Rectal smooth muscle tissue (tissue), 1 donor: ENCODE data around the gene EWSR1.
"Not testable (repeated sequence)": the region's sequence is repeated elsewhere in the genome, so short reads cannot be mapped to it uniquely, and the experiment has no call there.

Source experiments
- H3K27ac ChIP-seq: one replicate; pipeline ENCODE4 v1.7.0; 2013; ENCODE audit warnings: low read depth, low read length, inconsistent platforms
- H3K27me3 ChIP-seq: one replicate; pipeline ENCODE4 v1.7.0; 2013; ENCODE audit warnings: low read length; ENCODE audit not compliant: control insufficient read depth, insufficient read depth
- H3K36me3 ChIP-seq: one replicate; pipeline ENCODE4 v1.7.0; 2013; ENCODE audit warnings: low read length; ENCODE audit not compliant: control insufficient read depth, insufficient read depth
- H3K4me1 ChIP-seq: one replicate; pipeline ENCODE4 v1.7.0; 2013; ENCODE audit warnings: low read length; ENCODE audit not compliant: control insufficient read depth, insufficient read depth
- H3K4me3 ChIP-seq: one replicate; pipeline ENCODE4 v1.7.0; 2013; ENCODE audit warnings: low read length
- H3K9ac ChIP-seq: one replicate; pipeline ENCODE4 v1.7.0; 2013; ENCODE audit warnings: low read length

Gene EWSR1

GRCh38 chr22:29231971-29232959 is 35.8 kb upstream of the EWSR1 start:
- Histone ChIP-seq H3K27me3 (no peaks in the 10 kb centered on the region), H3K9ac (no peak overlapping the region), H3K36me3 (no peaks in the 10 kb centered on the region), H3K4me3 (no peak overlapping the region), H3K27ac (no peak overlapping the region), H3K4me1 (no peaks in the 10 kb centered on the region)

- Histone ChIP-seq H3K9ac (no peak overlapping the region), H3K27me3 (no peaks in the 10 kb centered on the region), H3K4me1 (no peaks in the 10 kb centered on the region), H3K4me3 (no peak overlapping the region), H3K36me3 (no peaks in the 10 kb centered on the region), H3K27ac (no peak overlapping the region)
These were observed 34.7 kb upstream of the EWSR1 start for GRCh38 chr22:29233277-29233877.

- H3K4me1 ChIP-seq, H3K4me3 ChIP-seq, H3K36me3 ChIP-seq, H3K27ac ChIP-seq, H3K9ac ChIP-seq, H3K27me3 ChIP-seq: not testable (repeated sequence)
These were observed 27.6 kb upstream of the EWSR1 start for GRCh38 chr22:29240481-29240880.

- Histone ChIP-seq H3K36me3 (no peaks in the 10 kb centered on the region), H3K27ac (no peak overlapping the region), H3K27me3 (no peaks in the 10 kb centered on the region), H3K9ac (no peak overlapping the region), H3K4me3 (no peak overlapping the region), H3K4me1 (no peaks in the 10 kb centered on the region)
These were observed 24.1 kb upstream of the EWSR1 start for GRCh38 chr22:29243874-29244446.

GRCh38 chr22:29244785-29245625 is 23.1 kb upstream of the EWSR1 start:
- Histone ChIP-seq H3K36me3 (no peaks in the 10 kb centered on the region), H3K9ac (no peak overlapping the region), H3K4me1 (no peaks in the 10 kb centered on the region), H3K4me3 (no peak overlapping the region), H3K27me3 (no peaks in the 10 kb centered on the region), H3K27ac (no peak overlapping the region)

GRCh38 chr22:29245626-29246385 is 22.3 kb upstream of the EWSR1 start:
- Histone ChIP-seq H3K4me1 (no peaks in the 10 kb centered on the region), H3K9ac (no peak overlapping the region), H3K36me3 (no peaks in the 10 kb centered on the region), H3K27ac (no peak overlapping the region), H3K27me3 (no peaks in the 10 kb centered on the region), H3K4me3 (no peak overlapping the region)

- H3K36me3 ChIP-seq = not testable (repeated sequence)
These were observed 20.2 kb upstream of the EWSR1 start for GRCh38 chr22:29247891-29248290.

GRCh38 chr22:29251265-29251664 is 16.8 kb upstream of the EWSR1 start:
- H3K27ac ChIP-seq = no peak overlapping the region
- H3K4me3 ChIP-seq = no peak overlapping the region
- no peaks in the 10 kb centered on the region for H3K4me1 ChIP-seq
- H3K9ac ChIP-seq = no peak overlapping the region
- H3K27me3 ChIP-seq = no peaks in the 10 kb centered on the region
- H3K36me3 ChIP-seq = no peaks in the 10 kb centered on the region

More at GRCh38 chr22:29247891-29248290, 20.2 kb upstream of the EWSR1 start:
- H3K9ac ChIP-seq, H3K27ac ChIP-seq, H3K4me1 ChIP-seq, H3K27me3 ChIP-seq, H3K4me3 ChIP-seq: not testable (repeated sequence)

- no peaks in the 10 kb centered on the region for H3K4me1 ChIP-seq
- H3K4me3 ChIP-seq = no peak overlapping the region
- no peaks in the 10 kb centered on the region for H3K27me3 ChIP-seq
- H3K27ac ChIP-seq = no peak overlapping the region
- H3K36me3 ChIP-seq = no peaks in the 10 kb centered on the region
- no peak overlapping the region for H3K9ac ChIP-seq
These were observed 15.8 kb upstream of the EWSR1 start for GRCh38 chr22:29251981-29252911.

GRCh38 chr22:29253561-29254285 is 14.3 kb upstream of the EWSR1 start:
- H3K9ac ChIP-seq = no peak overlapping the region
- no peaks in the 10 kb centered on the region for H3K4me1 ChIP-seq
- no peak overlapping the region for H3K4me3 ChIP-seq
- H3K36me3 ChIP-seq = no peaks in the 10 kb centered on the region
- H3K27ac ChIP-seq = no peak overlapping the region
- H3K27me3 ChIP-seq = no peaks in the 10 kb centered on the region
